HepG2 (cell line): ENCODE data around the gene SLBP. TPM values are rescaled to one million over a fixed set of nuclear protein-coding genes. Genes with fewer than 3 reads are reported as not detected.

Source experiments
- ATAC-seq: fragments of 200-7000 bp; cut with Tn5 transposase; 3 replicates; pipeline ENCODE4 v1.9.1; 2020; ENCODE audit warnings: mild to moderate bottlenecking, moderate library complexity
- BruUV-seq: library from RNA; stranded (reverse); fragments of 400-500 nt; replicated peaks from 2 replicates; lab custom pipeline; 2021; lab: Mats Ljungman, UMichigan
- CTCF ChIA-PET: fragments of 300-600 bp; formaldehyde crosslinking; extraction: SDS; loops from one replicate; lab custom pipeline; 2021; ENCODE audit warnings: low total read pairs, inconsistent platforms, low intra/inter-chr PET ratio; lab: Yijun Ruan, JAX
- POLR2A ChIA-PET: fragments of 350-600 bp; sonication (Branson Sonifier 250); formaldehyde crosslinking; loops from one replicate; lab custom pipeline; 2020; ENCODE audit warnings: antibody characterized with exemption, inconsistent platforms; lab: Yijun Ruan, JAX
- DNase-seq: peaks from one replicate; pipeline ENCODE4 v3.0.0-alpha.2; 2015; ENCODE audit warnings: low spot score
- FAIRE-seq: peaks from 3 replicates; lab custom pipeline; 2011; peaks lifted over from hg19 to GRCh38; lab: Jason Lieb, UNC
- H2AFZ ChIP-seq: one replicate; pipeline ENCODE4 v1.6.1; 2011; ENCODE audit warnings: low read length, inconsistent platforms
- H3K27ac ChIP-seq: fragments of 300-600 bp; 3 replicates; pipeline ENCODE4 v1.8.0; 2011; ENCODE audit warnings: mixed run types, mild to moderate bottlenecking, mixed read lengths, low read length, inconsistent platforms; ENCODE audit not compliant: insufficient read depth; ENCODE audit errors: extremely low read length
- H3K27me3 ChIP-seq, 2 experiments: fragments of 200-600 bp in 1 of 2; 2 replicates in 1 of 2; 3 replicates in 1 of 2; pipeline versions ENCODE4 v1.6.0 to v1.8.0; 2011; ENCODE audit warnings: low read length in 2 of 2, mild to moderate bottlenecking in 2 of 2, moderate library complexity in 2 of 2, inconsistent platforms in 1 of 2; ENCODE audit not compliant: insufficient read depth in 2 of 2, control insufficient read depth in 1 of 2
- H3K36me3 ChIP-seq, 2 experiments: fragments of 200-600 bp in 1 of 2; replicated peaks in 1 of 2; 2 replicates in 1 of 2; 3 replicates in 1 of 2; pipeline versions ENCODE4 v1.5.1 to v1.8.0; 2011; ENCODE audit warnings: low read length in 2 of 2, inconsistent platforms in 1 of 2; ENCODE audit not compliant: insufficient read depth in 2 of 2, control insufficient read depth in 1 of 2
- H3K4me1 ChIP-seq: 2 replicates; pipeline ENCODE4 v1.5.1; 2012; ENCODE audit warnings: low read length, inconsistent platforms; ENCODE audit not compliant: insufficient read depth
- H3K4me2 ChIP-seq: 2 replicates; pipeline ENCODE4 v1.6.0; 2011; ENCODE audit warnings: low read depth, low read length, inconsistent platforms
- H3K4me3 ChIP-seq, 3 experiments: fragments of 200-600 bp in 1 of 3; sonication (generic), shearing (Covaris generic) in 1 of 3; replicated peaks in 1 of 3; 2 replicates each; pipeline ENCODE4 v1.5.1; 2011 to 2016; ENCODE audit warnings: low read length in 3 of 3, inconsistent platforms in 2 of 3, low read depth in 2 of 3, mild to moderate bottlenecking in 2 of 3, control low read depth in 1 of 3, mixed read lengths in 1 of 3; ENCODE audit not compliant: insufficient read depth in 1 of 3
- H3K79me2 ChIP-seq: one replicate; pipeline ENCODE4 v1.6.1; 2011; ENCODE audit warnings: low read length, inconsistent platforms; ENCODE audit not compliant: insufficient read depth
- H3K9ac ChIP-seq: 2 replicates; pipeline ENCODE4 v1.6.0; 2011; ENCODE audit warnings: mild to moderate bottlenecking, low read depth, low read length, inconsistent platforms; ENCODE audit not compliant: insufficient read depth
- H3K9me3 ChIP-seq: 2 replicates; pipeline ENCODE4 v1.5.1; 2012; ENCODE audit warnings: mild to moderate bottlenecking, low read length
- H4K20me1 ChIP-seq: 2 replicates; pipeline ENCODE4 v1.6.0; 2011; ENCODE audit warnings: inconsistent platforms, mild to moderate bottlenecking, low read length, moderate library complexity; ENCODE audit not compliant: insufficient read depth
- HDAC2 ChIP-seq: sonication (generic); formaldehyde crosslinking; IDR thresholded peaks from 2 replicates; pipeline ENCODE4 v1.4.0; 2020; ENCODE audit warnings: missing genetic modification reagents
- PHF21A ChIP-seq: sonication (generic); formaldehyde crosslinking; IDR thresholded peaks from 2 replicates; pipeline ENCODE4 v1.5.0; 2020; ENCODE audit warnings: mild to moderate bottlenecking, missing genetic modification reagents
- TP53 ChIP-seq: sonication (generic); formaldehyde crosslinking; conservative IDR thresholded peaks from 2 replicates; pipeline ENCODE4 v1.4.0; 2020; ENCODE audit warnings: missing genetic modification reagents
- ZNF282 ChIP-seq: fragments of 450-650 bp; IDR thresholded peaks from 2 replicates; pipeline ENCODE4 v1.6.1; 2018; ENCODE audit not compliant: partially characterized antibody
- ZNF383 ChIP-seq: sonication (generic); formaldehyde crosslinking; IDR thresholded peaks from 2 replicates; pipeline ENCODE4 v1.4.0; 2020; ENCODE audit warnings: missing genetic modification reagents, mild to moderate bottlenecking, borderline replicate concordance
- WGBS: methylation state at CpG from one replicate; pipeline ENCODE4 v1.1.6; 2017; ENCODE audit warnings: low lambda C conversion rate; 5-methylcytosine and 5-hydroxymethylcytosine counted together
- in situ Hi-C: cut with HindIII; loops from 2 replicates; pipeline ENCODE4 v1.10.0; 2017; ENCODE audit warnings: low pct_unique_long_range_greater_than_20kb; ENCODE audit not compliant: extremely low pct_ligation_motif_present
- intact Hi-C: fragments of 100-400 bp; cut with micrococcal nuclease; formaldehyde crosslinking; loops from one replicate; pipeline ENCODE4 v1.10.0; 2022; ENCODE audit not compliant: unreplicated experiment
- polyA plus RNA-seq, 8 experiments: library from polyadenylated mRNA; depleted of rRNA in 3 of 8; stranded (reverse) in 7 of 8; unstranded in 1 of 8; fragments of >200 nt; fragmentation: Illumina TruSeq in 4 of 8; extraction: Trizol in 4 of 8; gene quantifications; 2 replicates each; pipeline versions ENCODE4 v1.2.1 to v1.2.3, GENCODE V29; 2011 to 2016; ENCODE audit warnings: low read depth in 4 of 8, missing spikeins in 1 of 8, mixed read lengths in 1 of 8; ENCODE audit not compliant: insufficient read depth in 1 of 8
- total RNA-seq, 5 experiments: library from RNA; depleted of rRNA; stranded (reverse); fragments of >200 nt; fragmentation: Illumina TruSeq; extraction: Trizol; gene quantifications; 2 replicates each; pipeline ENCODE4 v1.2.3, GENCODE V29; 2016; ENCODE audit warnings: low read depth in 1 of 5

SLBP gene
- total and polyA plus RNA-seq, 2 of the 13 experiments (the other 11 are each of a cell fraction or from before 2014, with no cell fraction given): 43.9 to 104 TPM

DNA sequence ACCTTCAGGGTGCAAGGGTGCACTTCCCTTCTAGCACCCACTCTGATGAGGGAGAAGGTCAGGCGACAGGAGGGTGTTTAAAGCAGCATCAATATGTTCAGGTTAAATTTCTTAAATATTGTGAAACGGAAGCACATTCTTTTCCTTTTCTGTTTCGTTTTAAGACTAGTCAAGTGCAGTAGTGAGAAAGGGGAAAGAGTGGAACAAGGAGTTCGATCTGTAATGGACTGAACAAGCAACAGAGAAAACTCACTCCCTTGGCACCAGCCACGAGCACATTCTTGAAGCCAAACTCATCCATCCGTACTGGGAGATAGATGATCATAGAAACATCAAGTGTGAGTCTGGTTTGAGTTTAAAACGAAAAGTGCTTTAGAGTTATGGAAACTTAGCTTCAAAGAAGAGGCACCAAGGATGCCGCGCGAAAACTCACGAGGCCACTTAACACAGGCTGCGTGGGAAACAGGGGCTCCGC, 28.8 kb downstream of the SLBP start:
- no peaks in the 10 kb centered on the region for H3K79me2 ChIP-seq
- FAIRE-seq (peak; percentile 15), ATAC-seq (no peak), DNase-seq (no peak)
- no peaks in the 10 kb centered on the region for H4K20me1 ChIP-seq
- peak overlapping the region; percentile 65; the same call in 1 of the 2 replicates for H3K9ac ChIP-seq
- no TSS peak for BruUV-seq
- H2AFZ ChIP-seq: no peak overlapping the region
- CTCF ChIA-PET: no interaction called here
- no peaks in the 10 kb centered on the region for H3K9me3 ChIP-seq
- WGBS: 64% methylated on average over 13 of the region's 13 CpGs
- H3K36me3 ChIP-seq: no peaks in the 10 kb centered on the region
- POLR2A ChIA-PET: no interaction called here
- H3K4me1 ChIP-seq: peaks cover 45% of the 10 kb centered on the region
- TF ChIP-seq PHF21A (CRISPR knock-in tag) (peak; percentile 16; the same call in 1 of the 2 replicates), ZNF282 (no peak)
- no peaks in the 10 kb centered on the region for H3K27me3 ChIP-seq
- in situ Hi-C loops (no loop called here), intact Hi-C loops (no loop called here)
- H3K4me2 ChIP-seq: peak overlapping the region; percentile 71
- H3K27ac ChIP-seq: no peak overlapping the region
- H3K4me3 ChIP-seq: peak overlapping the region; percentile 6 to 68 (median 51); a peak in 3 of 6 replicates

DNA sequence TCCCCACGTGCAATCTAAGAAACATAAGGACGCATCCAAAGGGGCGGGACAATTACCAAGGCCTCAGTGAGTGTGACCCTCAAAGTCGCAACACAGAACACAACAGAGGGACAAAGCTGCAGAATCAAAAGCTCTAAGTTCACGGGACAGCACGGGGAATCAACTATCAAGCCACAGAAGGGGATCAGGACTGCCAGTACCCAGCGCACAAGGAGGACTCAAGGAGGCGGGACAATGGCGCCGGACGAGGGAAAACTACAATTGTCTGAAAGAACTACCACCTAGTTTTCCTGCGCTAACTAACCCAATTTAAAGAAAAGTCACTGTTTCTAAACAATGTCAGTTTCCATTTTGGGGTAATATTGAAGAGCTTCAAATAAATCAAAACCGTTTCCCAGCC, 29.3 kb downstream of the SLBP start:
- H3K9ac ChIP-seq: no peak overlapping the region
- intact Hi-C loops: no loop called here
- ATAC-seq (no peak), FAIRE-seq (no peak), DNase-seq (no peak)
- TF ChIP-seq HDAC2 (CRISPR knock-in tag) (no peak), TP53 (CRISPR knock-in tag) (no peak), ZNF383 (CRISPR knock-in tag) (no peak)
- 82% methylated on average over 13 of the region's 13 CpGs for WGBS
- no peaks in the 10 kb centered on the region for H3K27me3 ChIP-seq
- peaks cover 49% of the 10 kb centered on the region for H3K4me1 ChIP-seq
- H3K36me3 ChIP-seq: no peaks in the 10 kb centered on the region
- H3K27ac ChIP-seq: no peak overlapping the region
- H3K4me2 ChIP-seq: peak overlapping the region; percentile 71; the same call in 1 of the 2 replicates
- POLR2A ChIA-PET: no interaction called here
- no peaks in the 10 kb centered on the region for H4K20me1 ChIP-seq
- H3K4me3 ChIP-seq: no peak overlapping the region
- BruUV-seq: TSS peak; percentile 65
- H3K9me3 ChIP-seq: no peaks in the 10 kb centered on the region
- H3K79me2 ChIP-seq: no peaks in the 10 kb centered on the region
- in situ Hi-C loops: no loop called here
- no peak overlapping the region for H2AFZ ChIP-seq
- CTCF ChIA-PET: no interaction called here
